ENCODE measurements around the gene EIF2AK2.

The EIF2AK2 gene

GRCh38 chr2:37102588-37102987 is 54.2 kb downstream of the EIF2AK2 start:
- no peak for DNase-seq (ENCODE audit: low spot score)
- no peak for FAIRE-seq

GRCh38 chr2:37100054-37100453 is 56.7 kb downstream of the EIF2AK2 start:
- DNase-seq (ENCODE audit: low spot score) (no peak), FAIRE-seq (no peak)

GRCh38 chr2:37098416-37099118 is 58.2 kb downstream of the EIF2AK2 start:
- FAIRE-seq (no peak), DNase-seq (ENCODE audit: low spot score) (no peak)

GRCh38 chr2:37096568-37096967 is 60.2 kb downstream of the EIF2AK2 start:
- DNase-seq (ENCODE audit: low spot score) (no peak), FAIRE-seq (no peak)

DNA sequence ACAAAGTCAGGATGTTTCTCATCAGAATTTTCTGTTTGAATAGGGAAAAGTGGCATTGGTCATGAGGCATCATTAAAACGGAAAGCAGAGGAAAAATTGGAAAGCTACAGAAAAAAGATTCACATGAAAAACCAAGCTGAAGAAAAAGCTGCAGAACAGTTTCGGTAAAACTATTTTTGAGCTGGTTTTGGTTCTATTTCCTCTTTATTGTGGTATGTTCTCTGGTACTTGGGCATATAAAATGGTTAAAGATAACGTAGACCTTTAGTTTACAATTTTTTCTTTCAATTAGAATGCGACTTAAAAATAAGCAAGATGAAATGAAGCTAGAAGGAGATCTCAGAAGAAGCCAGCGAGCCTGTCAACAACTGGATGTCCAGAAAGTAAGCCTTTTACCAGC is 64.9 kb downstream of the EIF2AK2 start:
- FAIRE-seq, result no peak
- DNase-seq (ENCODE audit: low spot score), result no peak

DNA sequence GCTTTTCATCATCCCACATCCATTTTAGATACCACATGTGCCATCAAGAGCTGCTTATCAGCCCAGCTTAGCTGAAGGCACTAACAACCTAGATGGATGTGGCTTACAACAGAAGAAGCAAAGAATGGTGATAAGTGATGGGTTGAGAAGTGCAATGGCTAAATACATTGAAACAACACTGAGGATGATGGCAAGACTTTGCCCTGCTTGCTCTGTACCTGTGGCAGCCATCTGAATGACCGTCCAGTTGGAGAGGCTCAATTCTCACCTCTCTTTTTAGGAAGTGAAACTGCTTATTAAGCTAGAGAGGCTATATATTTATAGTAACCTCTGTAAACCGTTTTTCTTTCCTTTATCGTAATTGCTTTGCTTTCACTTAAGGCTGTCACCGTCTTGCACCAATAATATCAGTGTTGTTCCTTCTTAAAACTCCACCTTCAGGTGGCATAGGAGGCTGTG is 66.7 kb downstream of the EIF2AK2 start:
- FAIRE-seq, result no peak
- DNase-seq (ENCODE audit: low spot score), result no peak

- DNase-seq (ENCODE audit: low spot score), result no peak
- no peak for FAIRE-seq
These were observed 71.0 kb downstream of the EIF2AK2 start for GRCh38 chr2:37085731-37086147.

DNA sequence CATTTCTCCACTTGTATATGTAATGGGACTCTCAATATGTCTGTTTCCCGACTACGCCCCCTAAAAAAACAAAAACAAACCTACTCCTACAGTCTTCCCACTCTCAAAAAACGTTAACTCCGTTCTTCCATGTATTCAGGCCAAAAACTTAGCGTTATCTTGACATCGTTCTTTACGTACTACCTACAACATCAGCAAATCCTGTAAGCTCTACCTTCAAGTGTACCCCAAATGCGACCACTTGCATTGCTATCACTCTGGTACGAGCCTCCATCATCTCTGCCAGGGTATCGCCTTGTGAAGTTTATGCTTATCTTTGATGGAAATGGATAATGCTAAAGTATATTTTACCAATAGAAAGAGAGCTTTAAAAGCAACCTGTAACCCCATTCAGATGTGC is 72.0 kb downstream of the EIF2AK2 start:
- no peak for DNase-seq (ENCODE audit: low spot score)
- peak; percentile 5 for FAIRE-seq

- FAIRE-seq (peak; percentile 53), DNase-seq (ENCODE audit: low spot score) (peak; percentile 100)
These were observed 72.6 kb downstream of the EIF2AK2 start, which contains the start of the genes GPATCH11 and HEATR5B for GRCh38 chr2:37083873-37084794. Gene GPATCH11 (plus strand): TSS chr2:37084518. CDS start chr2:37088382, 3,864 bp downstream. Gene HEATR5B (minus strand): TSS chr2:37084372. CDS start chr2:37083414, 958 bp downstream.

- FAIRE-seq (no peak), DNase-seq (ENCODE audit: low spot score) (no peak)
These were observed 76.1 kb downstream of the EIF2AK2 start for GRCh38 chr2:37080689-37081088.

- FAIRE-seq (no peak), DNase-seq (ENCODE audit: low spot score) (no peak)
These were observed 76.5 kb downstream of the EIF2AK2 start for GRCh38 chr2:37080266-37080665.

DNA sequence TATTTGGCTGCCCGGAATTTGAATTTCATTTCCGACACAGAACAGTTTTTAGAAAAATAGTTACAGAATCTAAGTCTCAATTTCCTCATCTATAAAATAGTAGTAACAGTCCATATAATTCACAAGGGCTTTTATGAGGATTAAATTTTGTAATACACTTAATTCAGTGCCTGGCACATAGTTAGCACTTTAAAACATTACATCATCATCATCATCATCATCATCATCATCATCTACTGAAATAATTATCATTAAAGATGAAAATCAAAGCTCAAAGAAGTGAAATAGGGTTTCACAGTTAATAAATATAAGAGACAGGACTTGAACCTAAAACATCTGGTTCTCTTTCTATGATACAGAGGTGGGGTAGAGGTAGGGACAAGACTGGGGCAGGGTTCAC is 85.8 kb downstream of the EIF2AK2 start:
- DNase-seq (ENCODE audit: low spot score) (no peak), FAIRE-seq (no peak)

DNA sequence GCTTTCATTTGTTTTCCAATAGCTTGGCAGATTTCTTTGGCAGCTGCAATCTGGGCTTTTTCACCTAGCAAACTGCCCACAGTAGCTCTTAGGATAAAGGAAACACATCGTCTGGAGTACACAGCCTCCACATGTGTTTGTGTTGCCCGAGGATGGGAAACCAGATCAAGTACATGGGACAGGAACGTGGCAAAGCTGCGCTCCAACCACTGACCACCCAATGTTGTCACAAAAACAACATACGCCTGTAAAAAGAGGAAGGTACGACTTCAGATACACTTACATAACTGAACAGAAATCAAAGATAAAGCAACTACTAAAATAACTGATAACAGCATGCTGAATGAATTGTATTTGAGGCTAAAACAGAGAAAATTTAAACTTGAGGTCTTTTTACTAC is 88.1 kb downstream of the EIF2AK2 start:
- FAIRE-seq, result no peak
- DNase-seq (ENCODE audit: low spot score), result no peak

DNA sequence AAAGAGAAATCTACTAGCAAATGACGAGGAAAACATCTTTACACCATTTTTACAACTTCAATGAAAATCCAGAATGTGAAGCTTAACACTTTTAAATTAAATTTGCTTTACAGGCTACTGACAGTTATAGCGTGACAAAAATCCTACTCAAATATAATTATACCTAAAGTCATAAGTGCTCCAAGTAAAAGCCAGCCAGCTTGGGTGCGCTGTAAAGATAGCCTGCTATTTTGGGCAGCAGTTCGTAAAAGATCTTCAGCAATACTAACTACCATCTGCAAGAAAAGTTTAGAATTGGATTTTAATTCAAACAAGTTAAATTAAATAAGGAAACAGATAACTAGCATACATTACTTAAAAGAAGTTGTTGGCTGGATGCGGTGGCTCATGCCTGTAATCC is 95.0 kb downstream of the EIF2AK2 start:
- FAIRE-seq (no peak), DNase-seq (ENCODE audit: low spot score) (no peak)

GRCh38 chr2:37061013-37061711 is 95.6 kb downstream of the EIF2AK2 start:
- no peak for FAIRE-seq
- no peak for DNase-seq (ENCODE audit: low spot score)

DNA sequence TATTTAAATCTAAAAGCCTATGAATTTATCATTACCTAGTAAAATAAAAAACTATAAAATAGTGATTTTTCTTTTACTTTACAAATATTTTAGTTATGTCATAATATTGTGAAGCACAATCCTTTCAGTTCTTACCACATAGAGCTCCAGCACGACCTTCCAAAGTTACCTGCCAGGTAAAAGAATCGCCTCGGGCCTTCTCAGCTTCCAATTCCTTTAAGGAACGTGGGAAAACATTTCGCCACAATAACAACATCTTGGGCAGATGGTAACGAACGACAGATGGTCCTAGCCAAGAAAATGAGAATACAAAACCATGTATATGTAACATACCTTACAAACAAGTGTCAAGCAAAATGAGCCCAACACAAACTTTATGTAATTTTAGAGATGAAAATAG is 96.3 kb downstream of the EIF2AK2 start:
- FAIRE-seq (no peak), DNase-seq (ENCODE audit: low spot score) (no peak)

DNA sequence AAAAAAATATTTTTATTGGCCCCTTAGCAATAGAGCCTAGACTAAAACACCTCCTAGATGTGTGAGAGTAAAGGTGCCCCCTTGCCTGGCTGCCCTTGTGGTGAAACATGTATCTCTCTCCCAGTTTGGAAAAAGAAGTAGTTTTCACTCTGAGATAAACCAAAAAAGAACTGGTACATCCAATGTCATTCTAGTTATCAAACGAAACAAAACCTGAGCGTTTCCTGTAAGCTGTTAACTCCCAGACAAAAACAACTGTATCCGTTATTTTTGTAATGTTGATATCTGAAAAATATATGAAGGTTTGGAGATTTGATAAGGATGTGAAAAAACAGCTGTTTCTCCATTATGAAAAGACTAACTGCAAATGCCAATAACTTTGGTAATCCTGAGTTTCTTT is 96.9 kb downstream of the EIF2AK2 start:
- no peak for FAIRE-seq

GRCh38 chr2:37052600-37053332 is 104.0 kb downstream of the EIF2AK2 start:
- DNase-seq (ENCODE audit: low spot score) (no peak), FAIRE-seq (no peak)

More for the DNA sequence above, 96.9 kb downstream of the EIF2AK2 start:
- DNase-seq (ENCODE audit: low spot score), result no peak
